Fibroblast of skin of scalp (primary cell): ENCODE results near the gene COA7.
"Not testable (repeated sequence)": the region's sequence is repeated elsewhere in the genome, so short reads cannot be mapped to it uniquely, and the experiment has no call there.

ENCODE experiments used
- DNase-seq: peaks from one replicate; pipeline ENCODE4 v3.0.0-alpha.2; 2013

Gene COA7

GRCh38 chr1:52706136-52706670 lies 8.1 kb upstream of the COA7 start:
- DNase-seq, result no peak

- DNase-seq, result peak; percentile 78
These were observed 5.0 kb upstream of the COA7 start for GRCh38 chr1:52702886-52703787.

GRCh38 chr1:52695627-52696026 lies 2.5 kb downstream of the COA7 start:
- DNase-seq, result no peak

GRCh38 chr1:52693843-52694242 lies 4.3 kb downstream of the COA7 start:
- no peak for DNase-seq

GRCh38 chr1:52693351-52693750 lies 4.8 kb downstream of the COA7 start:
- DNase-seq, result not testable (repeated sequence)

- no peak for DNase-seq
These were observed 5.5 kb downstream of the COA7 start for GRCh38 chr1:52692697-52693096.

GRCh38 chr1:52691821-52692220 lies 6.3 kb downstream of the COA7 start:
- no peak for DNase-seq

GRCh38 chr1:52686830-52687229 lies 11.3 kb downstream of the COA7 start:
- no peak for DNase-seq

- DNase-seq, result peak; percentile 73
These were observed 11.8 kb downstream of the COA7 start for GRCh38 chr1:52686261-52686751.

- no peak for DNase-seq
These were observed 13.6 kb downstream of the COA7 start for GRCh38 chr1:52684545-52684944.

GRCh38 chr1:52683367-52683940 lies 14.7 kb downstream of the COA7 start:
- no peak for DNase-seq

GRCh38 chr1:52681136-52681535 lies 17.0 kb downstream of the COA7 start:
- DNase-seq, result no peak

- no peak for DNase-seq
These were observed 17.8 kb downstream of the COA7 start for GRCh38 chr1:52680353-52680752.

GRCh38 chr1:52679498-52679897 lies 18.6 kb downstream of the COA7 start:
- DNase-seq, result no peak

GRCh38 chr1:52679048-52679447 lies 19.1 kb downstream of the COA7 start:
- DNase-seq, result no peak

- no peak for DNase-seq
These were observed 20.9 kb downstream of the COA7 start for GRCh38 chr1:52677076-52677806.

GRCh38 chr1:52676249-52676903 lies 21.8 kb downstream of the COA7 start:
- DNase-seq, result no peak

- peak; percentile 28 for DNase-seq
These were observed 23.4 kb downstream of the COA7 start for GRCh38 chr1:52674497-52675384.

GRCh38 chr1:52673513-52673912 lies 24.6 kb downstream of the COA7 start:
- DNase-seq, result no peak

GRCh38 chr1:52672946-52673345 lies 25.2 kb downstream of the COA7 start:
- DNase-seq, result no peak

GRCh38 chr1:52670604-52671003 lies 27.5 kb downstream of the COA7 start:
- DNase-seq, result peak; percentile 66
